ENCODE results near the gene COL1A1.

GRCh38 chr17:50212121-50212843, 10.9 kb upstream of the COL1A1 start:
- TF ChIP-seq CTCF (IDR thresholded peaks at IDR 0.05): no peak
- no peak for TF ChIP-seq POLR2A (IDR thresholded peaks at IDR 0.05)
